MM.1S (cell line): Measurements from ENCODE around the gene METTL21C.

Experiments
- EZH2 ChIP-seq: fragments of 300-600 bp; sonication (generic); optimal IDR thresholded peaks from 2 replicates; pipeline ENCODE3; 2017; ENCODE audit warnings: low read depth, mild to moderate bottlenecking, antibody characterized with exemption, low read length, mixed read lengths
- EZH2phosphoT487 ChIP-seq: fragments of 300-600 bp; sonication (generic); IDR thresholded peaks from 2 replicates; pipeline ENCODE4 v1.6.1; 2018; ENCODE audit warnings: antibody characterized with exemption, low read length
- TF ChIP-seq, protein P1 (sequence below): fragments of 300-600 bp; sonication (generic); IDR thresholded peaks from 2 replicates; pipeline ENCODE4 v1.5.1; 2016; ENCODE audit warnings: antibody characterized with exemption, low read length, mixed read lengths

DNA sequence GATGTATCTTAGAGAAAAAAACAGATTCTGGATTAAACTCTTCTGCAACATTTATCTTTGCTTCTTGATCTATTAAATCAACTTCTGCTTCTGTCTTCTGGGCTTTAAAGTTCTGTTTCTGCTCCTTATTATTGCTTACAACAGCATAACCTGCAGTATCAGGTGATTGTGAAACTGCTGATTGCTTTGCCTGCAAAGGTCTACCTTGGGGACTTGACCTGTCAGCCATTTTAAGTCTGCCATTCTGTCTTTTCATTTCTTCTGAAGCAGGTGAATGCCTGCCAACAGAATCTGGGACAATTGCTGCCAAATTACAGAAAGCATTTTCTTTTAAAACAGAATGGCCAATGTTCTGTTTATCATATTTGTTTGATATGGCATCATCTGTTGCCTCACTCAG is 47.7 kb upstream of the METTL21C start:
- TF ChIP-seq, protein P1, sequence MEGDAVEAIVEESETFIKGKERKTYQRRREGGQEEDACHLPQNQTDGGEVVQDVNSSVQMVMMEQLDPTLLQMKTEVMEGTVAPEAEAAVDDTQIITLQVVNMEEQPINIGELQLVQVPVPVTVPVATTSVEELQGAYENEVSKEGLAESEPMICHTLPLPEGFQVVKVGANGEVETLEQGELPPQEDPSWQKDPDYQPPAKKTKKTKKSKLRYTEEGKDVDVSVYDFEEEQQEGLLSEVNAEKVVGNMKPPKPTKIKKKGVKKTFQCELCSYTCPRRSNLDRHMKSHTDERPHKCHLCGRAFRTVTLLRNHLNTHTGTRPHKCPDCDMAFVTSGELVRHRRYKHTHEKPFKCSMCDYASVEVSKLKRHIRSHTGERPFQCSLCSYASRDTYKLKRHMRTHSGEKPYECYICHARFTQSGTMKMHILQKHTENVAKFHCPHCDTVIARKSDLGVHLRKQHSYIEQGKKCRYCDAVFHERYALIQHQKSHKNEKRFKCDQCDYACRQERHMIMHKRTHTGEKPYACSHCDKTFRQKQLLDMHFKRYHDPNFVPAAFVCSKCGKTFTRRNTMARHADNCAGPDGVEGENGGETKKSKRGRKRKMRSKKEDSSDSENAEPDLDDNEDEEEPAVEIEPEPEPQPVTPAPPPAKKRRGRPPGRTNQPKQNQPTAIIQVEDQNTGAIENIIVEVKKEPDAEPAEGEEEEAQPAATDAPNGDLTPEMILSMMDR: no peak
- TF ChIP-seq EZH2 (no peak), EZH2phosphoT487 (no peak)
